Measurements from ENCODE around the gene DDX31.

Gene DDX31

GRCh38 chr9:132594412-132594811 is 75.4 kb downstream of the DDX31 start:
- no peak for DNase-seq (ENCODE audit: low read depth)

- DNase-seq (ENCODE audit: low read depth): no peak
Measured at GRCh38 chr9:132592451-132592850, 77.3 kb downstream of the DDX31 start.

GRCh38 chr9:132591751-132592314 is 78.0 kb downstream of the DDX31 start:
- DNase-seq (ENCODE audit: low read depth): no peak

- no peak for DNase-seq (ENCODE audit: low read depth)
Measured at GRCh38 chr9:132591244-132591643, 78.5 kb downstream of the DDX31 start.

- DNase-seq (ENCODE audit: low read depth): no peak
Measured at GRCh38 chr9:132590318-132591182, 79.2 kb downstream of the DDX31 start.

- no peak for DNase-seq (ENCODE audit: low read depth)
Measured at GRCh38 chr9:132590037-132590317, 79.8 kb downstream of the DDX31 start.

GRCh38 chr9:132589148-132590036 is 80.4 kb downstream of the DDX31 start:
- DNase-seq (ENCODE audit: low read depth): no peak

GRCh38 chr9:132588501-132589147 is 81.2 kb downstream of the DDX31 start:
- no peak for DNase-seq (ENCODE audit: low read depth)

- no peak for DNase-seq (ENCODE audit: low read depth)
Measured at GRCh38 chr9:132588098-132588497, 81.7 kb downstream of the DDX31 start.

- DNase-seq (ENCODE audit: low read depth): no peak
Measured at GRCh38 chr9:132587592-132587955, 82.2 kb downstream of the DDX31 start.

- DNase-seq (ENCODE audit: low read depth): no peak
Measured at GRCh38 chr9:132586830-132587591, 82.8 kb downstream of the DDX31 start.

- DNase-seq (ENCODE audit: low read depth): no peak
Measured at GRCh38 chr9:132585954-132586829, 83.6 kb downstream of the DDX31 start.

GRCh38 chr9:132584601-132585560 is 84.9 kb downstream of the DDX31 start:
- DNase-seq (ENCODE audit: low read depth): no peak

- no peak for DNase-seq (ENCODE audit: low read depth)
Measured at GRCh38 chr9:132583584-132584304, 86.0 kb downstream of the DDX31 start.

- DNase-seq (ENCODE audit: low read depth): no peak
Measured at GRCh38 chr9:132582786-132583583, 86.8 kb downstream of the DDX31 start.

- no peak for DNase-seq (ENCODE audit: low read depth)
Measured at GRCh38 chr9:132582276-132582785, 87.5 kb downstream of the DDX31 start, which contains the start of gene BARHL1. TSS of gene BARHL1 (plus strand) at chr9:132582606. CDS start at chr9:132582798, 192 bp downstream.

- DNase-seq (ENCODE audit: low read depth): no peak
Measured at GRCh38 chr9:132579427-132579798, 90.4 kb downstream of the DDX31 start.
